Measurements from ENCODE around the gene CCDC7. TPM values are rescaled to one million over a fixed set of nuclear protein-coding genes. Genes with fewer than 3 reads are reported as not detected.
"Not testable (repeated sequence)": the region's sequence is repeated elsewhere in the genome, so short reads cannot be mapped to it uniquely, and the experiment has no call there.

The CCDC7 gene
- total RNA-seq, result 10 to 100 TPM; 15.1 to 72.3 (median 22.6) TPM

GRCh38 chr10:32445740-32446535 lies at the start of gene CCDC7:
Gene CCDC7, plus strand, starts transcription at chr10:32446140. Its CDS starts 5,503 bp downstream, at chr10:32451643.
- Histone ChIP-seq H3K36me3 (no peaks in the 10 kb centered on the region), H3K4me3 (peak within 1 kb of the TSS; percentile 71 to 82 (median 79)), H3K9me3 (no peaks in the 10 kb centered on the region), H3K27me3 (no peaks in the 10 kb centered on the region), H3K4me1 (peaks cover 4 to 21% (median 13%) of the 10 kb centered on the region in 4 donors), H3K27ac (replicated peaks in 1 of 4) (peak within 1 kb of the TSS; percentile 95 to 98 (median 96))
- peak; percentile 95 for DNase-seq (ENCODE audit: extremely low spot score)
- TF ChIP-seq EP300 (IDR thresholded peaks at IDR 0.05) (no peak), POLR2A (IDR thresholded peaks at IDR 0.05; ENCODE audit: low read depth) (peak; percentile 51), POLR2AphosphoS5 (IDR thresholded peaks at IDR 0.05) (peak; percentile 58 to 83), CTCF (IDR thresholded peaks at IDR 0.05) (peak; percentile 62 to 73 (median 63))
- intact Hi-C loops (cut with DNase I), result loop anchor here (2.0 to 10.0 kb wide), 5 partner anchors 64 to 559 kb away; partner anchors contain the start of genes EPC1 and KIF5B
- WGBS, result 0% methylated on average over 15 of the region's 53 CpGs

GRCh38 chr10:32397163-32397562 lies 48.8 kb upstream of the CCDC7 start:
- H3K27me3 ChIP-seq; H3K4me3 ChIP-seq; H3K9me3 ChIP-seq; DNase-seq (ENCODE audit: extremely low spot score); H3K27ac ChIP-seq (replicated peaks in 1 of 4); intact Hi-C loops (cut with DNase I); H3K36me3 ChIP-seq: not testable (repeated sequence)
- 99% methylated on average over 3 of the region's 3 CpGs for WGBS
- peaks cover 0 to 10% (median 8%) of the 10 kb centered on the region in 4 donors for H3K4me1 ChIP-seq

- WGBS, result 89% methylated on average over 3 of the region's 3 CpGs
- H3K9me3 ChIP-seq; H3K4me3 ChIP-seq; DNase-seq (ENCODE audit: extremely low spot score); intact Hi-C loops (cut with DNase I); H3K27ac ChIP-seq (replicated peaks in 1 of 4); H3K27me3 ChIP-seq; H3K4me1 ChIP-seq; H3K36me3 ChIP-seq: not testable (repeated sequence)
Measured at GRCh38 chr10:32399720-32400119, 46.2 kb upstream of the CCDC7 start.

GRCh38 chr10:32400961-32401360 lies 45.0 kb upstream of the CCDC7 start:
- intact Hi-C loops (cut with DNase I), result no loop called here
- H3K27me3 ChIP-seq, result no peaks in the 10 kb centered on the region

GRCh38 chr10:32402499-32402898 lies 43.4 kb upstream of the CCDC7 start:
- TF ChIP-seq POLR2AphosphoS5 (IDR thresholded peaks at IDR 0.05) (no peak), CTCF (IDR thresholded peaks at IDR 0.05) (no peak), POLR2A (IDR thresholded peaks at IDR 0.05; ENCODE audit: low read depth) (no peak), EP300 (IDR thresholded peaks at IDR 0.05) (no peak)
- Histone ChIP-seq H3K36me3 (no peaks in the 10 kb centered on the region), H3K27me3 (no peaks in the 10 kb centered on the region), H3K9me3 (no peaks in the 10 kb centered on the region), H3K27ac (replicated peaks in 1 of 4) (no peak overlapping the region), H3K4me3 (no peak overlapping the region), H3K4me1 (no peaks in the 10 kb centered on the region)
- DNase-seq (ENCODE audit: extremely low spot score), result no peak
- 84% methylated on average over 4 of the region's 4 CpGs for WGBS
- intact Hi-C loops (cut with DNase I), result no loop called here

More at GRCh38 chr10:32400961-32401360, 45.0 kb upstream of the CCDC7 start:
- TF ChIP-seq POLR2AphosphoS5 (IDR thresholded peaks at IDR 0.05) (no peak), CTCF (IDR thresholded peaks at IDR 0.05) (no peak), EP300 (IDR thresholded peaks at IDR 0.05) (no peak), POLR2A (IDR thresholded peaks at IDR 0.05; ENCODE audit: low read depth) (no peak)
- no peak overlapping the region for H3K27ac ChIP-seq (replicated peaks in 1 of 4)
- no peak for DNase-seq (ENCODE audit: extremely low spot score)
- H3K9me3 ChIP-seq, result no peaks in the 10 kb centered on the region
- H3K36me3 ChIP-seq, result no peaks in the 10 kb centered on the region
- H3K4me1 ChIP-seq, result no peaks in the 10 kb centered on the region
- no peak overlapping the region for H3K4me3 ChIP-seq

All from esophagus muscularis mucosa (tissue), 4 donors.